ENCODE data around the gene TPI1. TPM values are rescaled to one million over a fixed set of nuclear protein-coding genes. Genes with fewer than 3 reads are reported as not detected.
A peak's percentile ranks its signal among the peaks of the same experiment; 100 is the strongest.

Gene TPI1
- total and polyA plus RNA-seq, 4 donors = 190 to 547 (median 396) TPM

GRCh38 chr12:6866163-6866919 is 990 bp upstream of the TPI1 start:
- peak overlapping the region in 1 of 2 donors; percentile 52 for H3K27ac ChIP-seq (ENCODE audit: low read depth in 1 of 2, low read length in 2 of 2)
- no peak for TF ChIP-seq RAD21 (IDR thresholded peaks at IDR 0.05)
- no peak for TF ChIP-seq YY1 (IDR thresholded peaks at IDR 0.05)
- no peak for TF ChIP-seq MAX (IDR thresholded peaks at IDR 0.05)
- TF ChIP-seq ZBTB33 (IDR thresholded peaks at IDR 0.05) = no peak
- TF ChIP-seq REST (IDR thresholded peaks at IDR 0.05) = no peak
- TF ChIP-seq ATF3 (IDR thresholded peaks at IDR 0.05) = no peak
- TF ChIP-seq HNF4G (IDR thresholded peaks at IDR 0.05) = no peak
- TF ChIP-seq HNF4A (conservative IDR thresholded peaks at IDR 0.05) = no peak
- no peak for TF ChIP-seq GABPA (IDR thresholded peaks at IDR 0.05 in 1 of 2, conservative IDR thresholded peaks at IDR 0.05 in 1 of 2)
- TF ChIP-seq SP1 (IDR thresholded peaks at IDR 0.05) = no peak
- TF ChIP-seq JUND (IDR thresholded peaks at IDR 0.05) = no peak
- 83% methylated on average over 19 of the region's 19 CpGs for WGBS
- H3K36me3 ChIP-seq (ENCODE audit: control insufficient read depth in 4 of 4, insufficient read depth in 3 of 4, low read depth in 1 of 4, low read length in 3 of 4) = peaks cover 7 to 44% (median 18%) of the 10 kb centered on the region in 4 donors
- no peak overlapping the region for H3K9ac ChIP-seq (ENCODE audit: low read depth in 1 of 2, low read length in 2 of 2)
- peaks cover 3 to 33% (median 29%) of the 10 kb centered on the region in 4 donors for H3K4me1 ChIP-seq (ENCODE audit: control insufficient read depth in 4 of 4, insufficient read depth in 4 of 4, low read length in 3 of 4)
- H3K27me3 ChIP-seq (ENCODE audit: control insufficient read depth in 4 of 4, insufficient read depth in 4 of 4, low read length in 3 of 4) = no peaks in the 10 kb centered on the region
- DNase-seq (ENCODE audit: low spot score) = no peak
- H3K9me3 ChIP-seq (ENCODE audit: control insufficient read depth in 4 of 4, low read length in 3 of 4) = no peaks in the 10 kb centered on the region
- H3K4me3 ChIP-seq (ENCODE audit: low read depth in 1 of 3, low read length in 3 of 3) = no peak overlapping the region

DNA sequence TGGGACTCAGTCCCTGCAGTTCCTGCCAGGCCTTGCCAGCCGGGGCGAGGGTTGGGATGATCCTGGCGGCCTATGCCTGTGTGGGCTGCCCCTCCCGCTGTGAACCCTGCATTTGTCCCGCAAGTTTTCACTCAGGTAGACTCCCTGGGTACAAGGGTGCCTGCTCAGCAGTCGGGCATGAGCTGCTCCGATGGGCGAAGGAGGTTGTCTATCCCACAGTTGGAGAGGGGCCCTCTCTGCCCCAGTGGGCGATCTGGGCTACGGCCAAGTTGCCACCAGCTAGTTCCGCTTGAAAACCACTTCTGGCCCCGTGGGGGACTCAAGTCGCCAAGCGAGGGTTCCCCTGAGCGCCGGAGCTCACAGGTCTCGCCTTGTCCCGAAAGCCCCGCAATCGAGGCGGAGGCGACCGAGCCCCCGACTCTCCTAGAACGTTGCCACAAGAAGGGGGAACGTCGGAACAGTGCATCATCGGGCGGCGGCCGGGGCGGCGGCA is 365 bp upstream of the TPI1 start:
- H3K27ac ChIP-seq (ENCODE audit: low read depth in 1 of 2, low read length in 2 of 2) = peak overlapping the region; percentile 52 to 99
- DNase-seq (ENCODE audit: low spot score) = no peak
- peaks cover 3 to 40% (median 35%) of the 10 kb centered on the region in 4 donors for H3K4me1 ChIP-seq (ENCODE audit: control insufficient read depth in 4 of 4, insufficient read depth in 4 of 4, low read length in 3 of 4)
- TF ChIP-seq EGR1 (IDR thresholded peaks at IDR 0.05; ENCODE audit: low read depth in 2 of 2) (no peak), FOXA1 (IDR thresholded peaks at IDR 0.05) (no peak), REST (IDR thresholded peaks at IDR 0.05) (no peak), RXRA (IDR thresholded peaks at IDR 0.05) (no peak), HNF4A (conservative IDR thresholded peaks at IDR 0.05) (peak in 1 of 2 donors; percentile 20), ATF3 (IDR thresholded peaks at IDR 0.05) (no peak), SP1 (IDR thresholded peaks at IDR 0.05) (peak; percentile 8), ZBTB33 (IDR thresholded peaks at IDR 0.05) (no peak)
- TF ChIP-seq, protein P1, sequence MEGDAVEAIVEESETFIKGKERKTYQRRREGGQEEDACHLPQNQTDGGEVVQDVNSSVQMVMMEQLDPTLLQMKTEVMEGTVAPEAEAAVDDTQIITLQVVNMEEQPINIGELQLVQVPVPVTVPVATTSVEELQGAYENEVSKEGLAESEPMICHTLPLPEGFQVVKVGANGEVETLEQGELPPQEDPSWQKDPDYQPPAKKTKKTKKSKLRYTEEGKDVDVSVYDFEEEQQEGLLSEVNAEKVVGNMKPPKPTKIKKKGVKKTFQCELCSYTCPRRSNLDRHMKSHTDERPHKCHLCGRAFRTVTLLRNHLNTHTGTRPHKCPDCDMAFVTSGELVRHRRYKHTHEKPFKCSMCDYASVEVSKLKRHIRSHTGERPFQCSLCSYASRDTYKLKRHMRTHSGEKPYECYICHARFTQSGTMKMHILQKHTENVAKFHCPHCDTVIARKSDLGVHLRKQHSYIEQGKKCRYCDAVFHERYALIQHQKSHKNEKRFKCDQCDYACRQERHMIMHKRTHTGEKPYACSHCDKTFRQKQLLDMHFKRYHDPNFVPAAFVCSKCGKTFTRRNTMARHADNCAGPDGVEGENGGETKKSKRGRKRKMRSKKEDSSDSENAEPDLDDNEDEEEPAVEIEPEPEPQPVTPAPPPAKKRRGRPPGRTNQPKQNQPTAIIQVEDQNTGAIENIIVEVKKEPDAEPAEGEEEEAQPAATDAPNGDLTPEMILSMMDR (IDR thresholded peaks at IDR 0.05; ENCODE audit: low read depth, low read length, missing input control) = no peak
- 3% methylated on average over 33 of the region's 33 CpGs for WGBS
- H3K36me3 ChIP-seq (ENCODE audit: control insufficient read depth in 4 of 4, insufficient read depth in 3 of 4, low read depth in 1 of 4, low read length in 3 of 4) = peaks cover 4 to 39% (median 17%) of the 10 kb centered on the region in 4 donors
- H3K9me3 ChIP-seq (ENCODE audit: control insufficient read depth in 4 of 4, low read length in 3 of 4) = no peaks in the 10 kb centered on the region
- no peak overlapping the region for H3K9ac ChIP-seq (ENCODE audit: low read depth in 1 of 2, low read length in 2 of 2)
- peak overlapping the region in 2 of 3 donors; percentile 39 to 91 for H3K4me3 ChIP-seq (ENCODE audit: low read depth in 1 of 3, low read length in 3 of 3)
- H3K27me3 ChIP-seq (ENCODE audit: control insufficient read depth in 4 of 4, insufficient read depth in 4 of 4, low read length in 3 of 4) = no peaks in the 10 kb centered on the region

Measured in liver (tissue), 9 donors.